ENCODE data around the gene IAPP.
"Not testable (repeated sequence)": the region's sequence is repeated elsewhere in the genome, so short reads cannot be mapped to it uniquely, and the experiment has no call there.

The IAPP gene

GRCh38 chr12:21372602-21373001 lies at the start of gene IAPP:
IAPP (plus strand) TSS chr12:21372902; CDS start chr12:21373352, 450 bp downstream.
- DNase-seq = no peak

GRCh38 chr12:21323736-21324135 lies 49.0 kb upstream of the IAPP start:
- DNase-seq = no peak

- no peak for DNase-seq
These were observed 48.2 kb upstream of the IAPP start for GRCh38 chr12:21324551-21324950.

- DNase-seq = no peak
These were observed 44.1 kb upstream of the IAPP start for GRCh38 chr12:21328578-21328977.

GRCh38 chr12:21330682-21331253 lies 41.9 kb upstream of the IAPP start:
- DNase-seq = peak; percentile 9

GRCh38 chr12:21334771-21335325 lies 37.9 kb upstream of the IAPP start, which contains the start of gene SLCO1A2:
SLCO1A2 (minus strand) TSS chr12:21334917; CDS start chr12:21334647, 270 bp downstream.
- no peak for DNase-seq

- DNase-seq = no peak
These were observed 36.0 kb upstream of the IAPP start for GRCh38 chr12:21336656-21337055.

GRCh38 chr12:21337453-21337852 lies 35.2 kb upstream of the IAPP start:
- no peak for DNase-seq

- no peak for DNase-seq
These were observed 34.5 kb upstream of the IAPP start for GRCh38 chr12:21337959-21338744.

- no peak for DNase-seq
These were observed 32.8 kb upstream of the IAPP start for GRCh38 chr12:21339921-21340320.

- DNase-seq = no peak
These were observed 32.3 kb upstream of the IAPP start for GRCh38 chr12:21340403-21340802.

- no peak for DNase-seq
These were observed 30.9 kb upstream of the IAPP start for GRCh38 chr12:21341769-21342168.

GRCh38 chr12:21343636-21344035 lies 29.1 kb upstream of the IAPP start:
- no peak for DNase-seq

- DNase-seq = no peak
These were observed 26.0 kb upstream of the IAPP start for GRCh38 chr12:21346542-21347205.

GRCh38 chr12:21350975-21351374 lies 21.7 kb upstream of the IAPP start:
- no peak for DNase-seq

- no peak for DNase-seq
These were observed 19.2 kb upstream of the IAPP start for GRCh38 chr12:21353487-21353886.

GRCh38 chr12:21353948-21354347 lies 18.8 kb upstream of the IAPP start:
- DNase-seq = no peak

GRCh38 chr12:21354641-21355040 lies 18.1 kb upstream of the IAPP start:
- no peak for DNase-seq

GRCh38 chr12:21360632-21361031 lies 12.1 kb upstream of the IAPP start:
- not testable (repeated sequence) for DNase-seq

- DNase-seq = no peak
These were observed 3.3 kb upstream of the IAPP start for GRCh38 chr12:21369141-21369980.

- peak; percentile 2 for DNase-seq
These were observed 1.8 kb upstream of the IAPP start for GRCh38 chr12:21370845-21371449.

GRCh38 chr12:21379218-21379617 lies 6.5 kb downstream of the IAPP start:
- peak; percentile 2 for DNase-seq
